ENCODE results near the gene GTSE1. TPM values are rescaled to one million over a fixed set of nuclear protein-coding genes. Genes with fewer than 3 reads are reported as not detected.
A peak's percentile ranks its signal among the peaks of the same experiment; 100 is the strongest.

Gene GTSE1
- total RNA-seq, 1 donor from 2014 or later = 0.43 TPM

- no peak for ATAC-seq (ENCODE audit: poor library complexity)
- DNase-seq = no peak
- intact Hi-C loops (cut with DNase I) = no loop called here
These were observed 43.3 kb downstream of the GTSE1 start for GRCh38 chr22:46339956-46340355.

- no peak for DNase-seq
- no peak for ATAC-seq (ENCODE audit: poor library complexity)
These were observed 44.0 kb downstream of the GTSE1 start for GRCh38 chr22:46340676-46341075.

GRCh38 chr22:46346680-46347405, 50.2 kb downstream of the GTSE1 start:
- intact Hi-C loops (cut with DNase I) = no loop called here
- ATAC-seq (ENCODE audit: poor library complexity) = peak; percentile 76
- peak; percentile 74 for DNase-seq

More at GRCh38 chr22:46340676-46341075, 44.0 kb downstream of the GTSE1 start:
- intact Hi-C loops (cut with DNase I) = no loop called here

- no peak for DNase-seq
- intact Hi-C loops (cut with DNase I) = no loop called here
- ATAC-seq (ENCODE audit: poor library complexity) = no peak
These were observed 51.0 kb downstream of the GTSE1 start for GRCh38 chr22:46347646-46348045.

- DNase-seq = no peak
- ATAC-seq (ENCODE audit: poor library complexity) = peak; percentile 28
- intact Hi-C loops (cut with DNase I) = no loop called here
These were observed 51.5 kb downstream of the GTSE1 start for GRCh38 chr22:46348099-46348695.

- ATAC-seq (ENCODE audit: poor library complexity) (no peak), DNase-seq (no peak)
- intact Hi-C loops (cut with DNase I) = no loop called here
These were observed 52.6 kb downstream of the GTSE1 start for GRCh38 chr22:46349238-46349637.

- no peak for ATAC-seq (ENCODE audit: poor library complexity)
- intact Hi-C loops (cut with DNase I) = no loop called here
- DNase-seq = no peak
These were observed 53.0 kb downstream of the GTSE1 start for GRCh38 chr22:46349681-46350080.

GRCh38 chr22:46350121-46350520, 53.5 kb downstream of the GTSE1 start:
- ATAC-seq (ENCODE audit: poor library complexity) (no peak), DNase-seq (no peak)
- intact Hi-C loops (cut with DNase I) = no loop called here

- no peak for ATAC-seq (ENCODE audit: poor library complexity)
- intact Hi-C loops (cut with DNase I) = no loop called here
- DNase-seq = peak; percentile 34
These were observed 54.0 kb downstream of the GTSE1 start for GRCh38 chr22:46350646-46351045.

- intact Hi-C loops (cut with DNase I) = no loop called here
- DNase-seq = peak; percentile 25
- no peak for ATAC-seq (ENCODE audit: poor library complexity)
These were observed 54.6 kb downstream of the GTSE1 start for GRCh38 chr22:46351131-46351735.

- intact Hi-C loops (cut with DNase I) = no loop called here
- DNase-seq (peak; percentile 22), ATAC-seq (ENCODE audit: poor library complexity) (no peak)
These were observed 55.1 kb downstream of the GTSE1 start for GRCh38 chr22:46351767-46352166.

- no peak for ATAC-seq (ENCODE audit: poor library complexity)
- intact Hi-C loops (cut with DNase I) = no loop called here
- peak; percentile 20 for DNase-seq
These were observed 55.6 kb downstream of the GTSE1 start for GRCh38 chr22:46352276-46352675.

GRCh38 chr22:46352691-46353386, 56.2 kb downstream of the GTSE1 start:
- intact Hi-C loops (cut with DNase I) = no loop called here
- peak; percentile 73 for ATAC-seq (ENCODE audit: poor library complexity)

GRCh38 chr22:46353483-46354105, 56.9 kb downstream of the GTSE1 start:
- ATAC-seq (ENCODE audit: poor library complexity) (peak; percentile 4), DNase-seq (peak; percentile 33)
- intact Hi-C loops (cut with DNase I) = no loop called here

More at GRCh38 chr22:46352691-46353386, 56.2 kb downstream of the GTSE1 start:
- DNase-seq = peak; percentile 78

- DNase-seq (peak; percentile 48), ATAC-seq (ENCODE audit: poor library complexity) (no peak)
- intact Hi-C loops (cut with DNase I) = no loop called here
These were observed 57.7 kb downstream of the GTSE1 start for GRCh38 chr22:46354176-46354992.

- intact Hi-C loops (cut with DNase I) = loop anchor here (5.0 kb wide), 1 partner anchor 187 kb away; no protein-coding TSS in a partner anchor
- ATAC-seq (ENCODE audit: poor library complexity) (no peak), DNase-seq (no peak)
These were observed 58.3 kb downstream of the GTSE1 start for GRCh38 chr22:46354993-46355305.

GRCh38 chr22:46355369-46355995, 58.8 kb downstream of the GTSE1 start:
- intact Hi-C loops (cut with DNase I) = loop anchor here (5.0 kb wide), 1 partner anchor 187 kb away; no protein-coding TSS in a partner anchor
- peak; percentile 49 for ATAC-seq (ENCODE audit: poor library complexity)

More at GRCh38 chr22:46355369-46355995, 58.8 kb downstream of the GTSE1 start:
- DNase-seq = peak; percentile 79
